Fibroblast of pulmonary artery (primary cell): Measurements from ENCODE around the gene ZFYVE19.
A peak's percentile ranks its signal among the peaks of the same experiment; 100 is the strongest.

ENCODE experiments used
- DNase-seq: peaks from one replicate; pipeline ENCODE4 v3.0.0-alpha.2; 2010; ENCODE audit warnings: low read depth
- H3K4me3 ChIP-seq: replicated peaks from 2 replicates; pipeline ENCODE4 v1.5.1; 2011; ENCODE audit warnings: low read depth, mild to moderate bottlenecking, control low read depth, low read length, moderate library complexity
- TF ChIP-seq, protein P1 (sequence below): IDR thresholded peaks from 2 replicates; pipeline ENCODE4 v1.5.1; 2011; ENCODE audit warnings: mild to moderate bottlenecking, control low read depth, low read length, inconsistent platforms; ENCODE audit errors: missing control alignments

The ZFYVE19 gene

DNA sequence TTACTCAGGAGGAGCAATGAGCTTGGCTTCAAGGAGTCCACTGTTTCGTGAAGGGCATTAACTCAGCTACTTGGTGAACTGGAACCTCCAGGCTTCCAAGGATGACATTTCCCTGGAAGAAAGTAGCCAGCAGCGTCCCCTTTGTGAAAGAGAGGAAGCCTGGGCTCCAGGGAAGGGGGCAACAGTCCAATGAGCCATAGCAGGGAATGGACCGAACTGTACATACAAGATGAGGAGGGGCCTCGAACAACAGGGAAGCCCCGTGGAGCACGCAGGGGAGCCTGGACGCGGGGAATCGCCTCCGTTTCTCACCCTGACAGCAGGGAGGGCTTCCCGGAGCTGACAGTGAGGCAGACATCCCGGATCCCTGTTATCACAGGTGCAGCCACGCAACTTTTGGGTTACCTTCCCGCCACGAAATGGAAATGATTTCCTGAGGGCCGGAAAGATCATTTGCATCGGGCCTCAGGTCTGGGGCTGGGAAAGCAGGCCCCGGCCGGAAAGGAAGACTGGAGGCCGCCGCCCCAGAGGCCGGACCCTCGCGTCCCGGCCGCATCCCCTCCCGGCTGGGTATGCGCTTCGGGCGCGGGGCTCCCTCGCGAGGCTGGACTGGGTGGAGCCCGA lies 36.5 kb downstream of the ZFYVE19 start:
- no peak for DNase-seq
- H3K4me3 ChIP-seq = no peak overlapping the region
- TF ChIP-seq, protein P1, sequence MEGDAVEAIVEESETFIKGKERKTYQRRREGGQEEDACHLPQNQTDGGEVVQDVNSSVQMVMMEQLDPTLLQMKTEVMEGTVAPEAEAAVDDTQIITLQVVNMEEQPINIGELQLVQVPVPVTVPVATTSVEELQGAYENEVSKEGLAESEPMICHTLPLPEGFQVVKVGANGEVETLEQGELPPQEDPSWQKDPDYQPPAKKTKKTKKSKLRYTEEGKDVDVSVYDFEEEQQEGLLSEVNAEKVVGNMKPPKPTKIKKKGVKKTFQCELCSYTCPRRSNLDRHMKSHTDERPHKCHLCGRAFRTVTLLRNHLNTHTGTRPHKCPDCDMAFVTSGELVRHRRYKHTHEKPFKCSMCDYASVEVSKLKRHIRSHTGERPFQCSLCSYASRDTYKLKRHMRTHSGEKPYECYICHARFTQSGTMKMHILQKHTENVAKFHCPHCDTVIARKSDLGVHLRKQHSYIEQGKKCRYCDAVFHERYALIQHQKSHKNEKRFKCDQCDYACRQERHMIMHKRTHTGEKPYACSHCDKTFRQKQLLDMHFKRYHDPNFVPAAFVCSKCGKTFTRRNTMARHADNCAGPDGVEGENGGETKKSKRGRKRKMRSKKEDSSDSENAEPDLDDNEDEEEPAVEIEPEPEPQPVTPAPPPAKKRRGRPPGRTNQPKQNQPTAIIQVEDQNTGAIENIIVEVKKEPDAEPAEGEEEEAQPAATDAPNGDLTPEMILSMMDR = no peak

DNA sequence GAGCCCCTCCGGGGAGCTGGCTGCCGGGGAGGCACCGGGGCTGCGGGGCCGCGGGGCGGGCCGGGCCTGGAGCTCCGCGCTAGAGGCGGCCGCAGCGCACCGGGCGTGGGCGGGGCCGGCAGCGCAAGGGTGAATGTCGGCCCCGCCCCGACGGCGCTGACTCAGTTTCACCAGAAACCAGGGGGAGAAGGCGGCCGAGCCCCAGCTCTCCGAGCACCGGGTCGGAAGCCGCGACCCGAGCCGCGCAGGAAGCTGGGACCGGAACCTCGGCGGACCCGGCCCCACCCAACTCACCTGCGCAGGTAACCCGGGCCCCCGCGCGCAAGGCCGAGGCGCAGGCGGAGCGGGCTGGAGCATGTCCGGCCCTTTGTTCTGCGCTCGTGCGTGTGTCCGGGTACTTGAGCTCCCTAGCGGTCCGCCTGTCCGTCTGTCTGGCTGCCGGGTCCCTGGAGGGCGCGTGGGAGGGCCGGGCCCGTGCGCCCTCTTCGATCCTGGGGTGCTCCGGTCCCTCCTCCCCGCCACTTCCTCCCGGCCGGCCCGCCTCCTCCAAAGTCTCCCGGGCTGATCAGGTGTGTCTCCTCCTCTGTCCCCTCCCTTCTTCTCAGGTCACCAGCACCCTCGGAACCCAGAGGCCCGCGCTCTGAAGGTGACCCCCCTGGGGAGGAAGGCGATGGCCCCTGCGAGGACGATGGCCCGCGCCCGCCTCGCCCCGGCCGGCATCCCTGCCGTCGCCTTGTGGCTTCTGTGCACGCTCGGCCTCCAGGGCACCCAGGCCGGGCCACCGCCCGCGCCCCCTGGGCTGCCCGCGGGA lies 37.2 kb downstream of the ZFYVE19 start, which contains the start of gene SPINT1:
TSS of gene SPINT1 (plus strand) at position 164 of the 811 bp plus-strand sequence. CDS start at position 671, 507 bp downstream.
- TF ChIP-seq, protein P1 = no peak
- DNase-seq = no peak
- H3K4me3 ChIP-seq = peak within 1 kb of the TSS; percentile 40

- TF ChIP-seq, protein P1 = no peak
- H3K4me3 ChIP-seq = peak overlapping the region; percentile 40
- no peak for DNase-seq
Measured at GRCh38 chr15:40844696-40845030, 37.8 kb downstream of the ZFYVE19 start.

DNA sequence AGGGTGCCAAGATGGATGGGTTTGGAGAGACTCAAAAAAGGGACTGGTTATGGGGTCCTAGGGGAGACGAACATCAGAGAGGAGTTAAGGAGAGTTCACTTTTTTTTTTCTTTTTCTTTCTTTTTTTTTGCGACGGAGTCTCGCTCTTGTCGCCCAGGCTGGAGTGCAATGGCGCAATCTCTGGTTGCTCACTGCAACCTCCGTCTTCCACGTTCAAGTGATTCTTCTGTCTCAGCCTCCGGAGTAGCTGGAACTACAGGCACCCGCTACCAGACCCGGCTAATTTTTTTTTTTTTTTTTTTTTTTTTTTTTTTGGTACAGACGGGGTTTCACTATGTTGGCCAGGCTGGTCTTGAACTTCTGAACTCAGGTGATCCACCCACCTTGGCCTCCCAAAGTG lies 38.1 kb downstream of the ZFYVE19 start:
- H3K4me3 ChIP-seq = peak overlapping the region; percentile 40
- DNase-seq = no peak
- TF ChIP-seq, protein P1 = no peak

GRCh38 chr15:40845511-40846284 lies 38.8 kb downstream of the ZFYVE19 start:
- TF ChIP-seq, protein P1 = no peak
- no peak overlapping the region for H3K4me3 ChIP-seq
- no peak for DNase-seq

DNA sequence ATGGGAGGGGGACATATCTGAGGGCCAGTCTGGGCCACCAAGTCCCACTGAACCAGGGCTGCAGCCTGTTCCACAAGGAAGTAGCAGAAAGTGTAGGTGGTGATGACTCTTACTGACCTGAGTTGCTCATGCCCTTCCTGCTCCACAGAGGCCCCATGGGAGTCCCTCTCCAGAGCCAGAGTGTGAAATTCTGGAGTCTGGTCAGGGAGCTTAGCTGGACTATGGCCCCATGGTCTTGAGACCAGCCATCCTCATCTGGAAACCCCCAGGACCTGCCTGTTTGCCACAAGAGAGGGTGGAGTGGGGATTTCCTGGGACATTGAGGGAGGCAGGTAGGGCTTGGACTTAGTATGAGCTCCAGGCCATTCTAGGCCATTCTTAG lies 39.9 kb downstream of the ZFYVE19 start:
- no peak overlapping the region for H3K4me3 ChIP-seq
- TF ChIP-seq, protein P1 = no peak
- no peak for DNase-seq
